GM19397 (cell line): Measurements from ENCODE around the gene RTN4.

Source experiments
- ATAC-seq: cut with Tn5 transposase; IDR thresholded peaks from one replicate; pipeline ENCODE4 v1.9.1; 2021; ENCODE audit warnings: mild to moderate bottlenecking, moderate library complexity; ENCODE audit not compliant: unreplicated experiment

The RTN4 gene

DNA sequence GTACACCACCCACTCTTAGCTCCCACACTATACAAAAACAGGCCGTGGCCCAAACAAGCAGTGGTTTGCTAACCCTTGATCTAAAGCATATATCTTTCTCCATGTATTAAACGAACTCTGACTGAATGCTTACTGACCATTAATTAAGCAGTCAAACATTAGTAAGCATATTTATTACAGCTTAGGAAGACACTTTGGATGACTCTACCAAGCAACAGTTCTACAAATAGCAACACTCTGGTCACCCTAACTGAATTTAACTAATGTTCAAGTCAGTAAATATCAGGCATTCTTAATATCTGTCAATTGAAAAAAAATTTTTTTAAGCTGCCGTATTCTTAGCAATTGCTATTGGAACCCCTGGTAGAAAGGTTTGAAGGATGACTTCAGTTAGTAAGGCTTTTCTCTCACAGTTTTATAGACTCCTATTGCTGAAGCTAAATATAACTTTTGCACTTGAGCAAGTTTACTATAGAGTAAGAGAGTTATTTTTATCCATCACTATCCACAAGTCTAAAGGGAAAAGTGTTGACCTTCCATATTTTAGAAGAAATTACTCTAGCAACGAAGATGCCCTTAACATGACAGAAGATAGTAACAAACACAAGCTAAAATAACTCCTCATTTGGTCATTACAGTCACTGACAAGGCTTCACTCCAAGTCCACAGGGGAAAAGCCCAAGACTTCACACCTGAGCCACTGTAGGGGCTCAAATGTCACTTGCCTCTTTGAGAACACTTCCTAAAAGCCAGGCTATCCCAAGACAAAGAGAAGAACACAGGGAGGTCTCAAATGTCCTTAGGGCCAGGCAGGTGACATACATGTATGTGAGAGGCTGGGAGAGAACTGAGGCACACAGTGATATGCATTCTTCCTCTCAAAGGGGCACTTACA, 74.4 kb downstream of the RTN4 start:
- ATAC-seq = no peak

DNA sequence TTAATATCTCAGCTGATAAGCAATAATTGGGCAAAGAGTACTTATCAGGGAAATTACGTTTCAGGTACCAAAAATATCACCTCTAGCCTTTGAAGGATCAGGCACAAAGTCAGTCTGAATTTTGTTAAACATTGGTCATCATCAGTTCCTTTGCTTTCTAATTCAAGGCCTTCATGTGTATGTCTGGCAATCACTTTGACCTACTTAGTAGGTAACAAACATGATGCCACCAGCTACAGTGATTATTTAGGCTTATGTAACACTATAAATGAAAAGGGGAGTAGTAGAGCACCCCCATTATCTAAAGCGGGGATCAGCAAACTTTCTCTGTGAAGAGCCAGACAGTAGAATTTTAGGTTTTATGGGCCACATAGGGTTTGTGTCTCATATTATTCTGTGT, 75.1 kb downstream of the RTN4 start:
- no peak for ATAC-seq

DNA sequence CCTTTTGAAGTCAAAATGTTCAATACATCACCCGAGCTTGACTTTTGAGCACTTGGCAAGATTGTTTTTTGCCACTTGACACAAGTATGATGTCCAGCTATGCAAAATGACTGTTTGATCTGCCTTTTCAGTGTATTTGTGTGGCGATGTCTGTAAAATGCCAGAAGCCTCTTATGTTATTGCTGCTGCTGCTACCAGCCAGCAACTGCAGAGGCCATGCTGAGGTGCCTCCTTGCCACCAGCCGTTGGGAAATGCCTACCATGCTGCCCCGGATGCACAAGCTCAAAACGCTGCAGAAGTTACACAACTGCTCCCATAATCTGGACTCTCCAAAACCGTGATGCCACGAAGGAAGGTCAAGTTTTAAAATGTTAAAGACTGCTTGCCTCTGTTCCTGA, 80.3 kb downstream of the RTN4 start:
- no peak for ATAC-seq

DNA sequence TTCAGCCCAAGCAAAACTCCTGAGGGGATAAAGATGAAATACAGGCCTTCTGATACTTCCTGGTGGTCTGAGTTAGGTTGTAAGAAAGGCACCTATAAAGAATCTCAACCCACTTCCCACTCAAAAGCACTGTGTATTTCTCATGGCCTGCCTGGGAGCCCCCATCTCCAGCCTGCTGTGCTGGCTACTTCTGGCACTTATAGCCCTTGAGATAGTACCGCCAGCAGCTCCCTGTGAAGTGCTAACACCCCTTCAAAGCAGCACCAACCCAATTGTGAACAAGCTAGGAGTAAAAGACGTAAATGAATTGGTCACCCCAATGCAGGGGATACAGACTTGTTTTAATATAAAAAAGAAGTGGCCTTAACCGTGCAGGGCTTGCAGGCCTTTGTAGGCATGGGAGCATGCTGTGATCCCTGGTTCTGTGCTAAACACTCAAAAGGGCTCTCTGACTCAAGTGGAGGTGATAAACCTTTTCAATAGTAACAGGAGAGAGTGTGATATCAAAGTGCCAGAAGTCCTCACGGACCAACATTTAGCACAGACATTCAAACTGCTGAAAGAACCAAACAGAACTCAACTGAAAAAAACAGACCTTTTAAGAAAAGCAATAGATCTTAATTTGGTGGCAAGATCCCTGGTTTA, 80.8 kb downstream of the RTN4 start:
- ATAC-seq = no peak

DNA sequence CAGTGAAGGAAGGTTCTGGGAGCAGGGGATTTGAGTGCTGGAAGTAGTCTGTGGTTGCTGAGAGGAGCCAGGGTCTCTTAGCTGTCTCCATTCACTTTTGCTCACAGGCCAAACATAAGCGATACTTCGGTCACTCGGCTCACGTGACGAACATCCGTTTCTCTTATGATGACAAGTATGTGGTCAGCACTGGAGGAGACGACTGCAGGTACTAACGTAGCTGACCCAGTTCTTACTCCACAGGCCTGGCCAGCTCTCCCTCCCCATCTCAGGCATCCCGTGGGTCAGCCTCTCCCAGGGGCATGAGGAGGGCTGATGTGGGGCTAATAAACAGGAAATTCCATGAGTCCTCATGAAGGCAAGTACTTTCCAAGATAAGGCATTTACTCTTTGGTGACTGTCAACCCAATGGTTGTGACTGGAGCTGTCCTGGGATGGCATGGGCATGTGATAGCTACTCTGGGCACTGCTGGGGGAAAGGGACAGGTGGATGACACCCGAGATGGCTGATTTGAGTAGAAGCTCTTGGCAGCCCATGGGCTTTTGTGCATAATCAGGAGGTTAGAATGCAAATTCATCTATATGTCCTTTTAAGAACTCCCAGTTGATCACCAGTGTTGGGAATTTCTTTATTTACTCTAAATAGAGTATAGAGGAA, 81.6 kb downstream of the RTN4 start:
- ATAC-seq = no peak

DNA sequence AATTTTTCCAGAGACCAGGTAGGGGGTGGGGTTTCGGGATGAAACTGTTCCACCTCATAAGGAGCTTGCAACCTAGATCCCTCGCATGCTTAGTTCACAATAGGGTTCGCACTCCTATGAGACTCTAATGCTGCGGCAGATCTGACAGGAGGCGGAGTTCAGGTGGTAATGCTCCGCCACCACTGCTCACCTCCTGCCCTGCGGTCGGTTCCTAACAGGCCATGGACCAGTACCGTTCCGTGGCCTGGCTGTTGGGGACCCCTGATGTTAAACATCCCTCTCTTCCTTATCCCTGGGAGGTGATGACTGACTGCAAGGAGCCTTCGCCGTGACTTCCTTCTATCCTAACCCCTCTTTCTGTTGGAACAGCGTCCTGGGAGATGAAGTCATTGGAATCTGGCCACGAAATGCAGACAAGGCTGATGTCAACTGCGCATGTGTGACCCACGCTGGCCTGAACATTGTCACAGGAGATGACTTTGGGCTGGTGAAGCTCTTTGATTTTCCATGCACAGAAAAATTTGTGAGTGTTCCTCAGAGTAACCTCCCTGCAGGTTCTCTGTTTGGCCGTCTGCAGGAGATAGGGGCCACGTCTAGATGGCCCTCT, 82.4 kb downstream of the RTN4 start:
- no peak for ATAC-seq

DNA sequence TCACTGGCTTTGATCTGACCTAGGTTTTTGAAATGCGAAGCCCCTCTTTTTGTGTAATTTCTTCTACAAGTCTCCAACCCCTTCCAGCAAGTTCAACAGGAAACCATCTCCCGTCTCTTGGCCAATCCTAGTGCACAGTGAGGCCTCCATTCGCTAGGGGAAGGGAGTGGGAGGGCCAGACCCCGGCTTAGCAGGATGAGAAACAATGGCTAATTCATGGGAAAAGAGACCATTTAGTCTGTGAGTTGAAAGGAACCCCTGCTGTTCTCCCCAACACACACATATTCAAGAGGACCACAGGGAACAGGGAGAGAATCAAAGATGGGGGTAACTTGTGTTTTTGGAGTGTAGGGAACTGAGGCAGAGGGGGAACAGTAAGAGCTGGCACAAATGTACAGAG, 83.0 kb downstream of the RTN4 start:
- no peak for ATAC-seq

DNA sequence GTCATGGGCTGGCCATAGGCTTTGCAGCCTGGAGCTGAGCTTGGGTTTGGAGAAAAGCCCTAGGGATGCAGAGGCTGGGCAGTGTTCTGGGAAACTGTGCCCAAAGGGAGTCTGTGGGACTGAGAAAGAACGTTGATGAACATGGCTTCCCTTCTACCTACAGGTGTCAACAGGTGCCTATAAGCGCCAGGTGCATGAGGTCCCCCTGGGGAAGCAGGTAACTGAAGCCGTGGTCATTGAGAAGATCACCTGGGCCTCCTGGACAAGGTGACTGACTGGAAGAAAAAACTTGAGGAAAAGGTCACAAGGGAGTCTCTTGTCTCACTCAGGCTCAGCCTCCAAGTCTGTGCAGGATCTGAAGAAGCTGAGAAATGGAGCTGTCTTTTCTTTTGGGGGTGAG, 83.4 kb downstream of the RTN4 start:
- no peak for ATAC-seq

DNA sequence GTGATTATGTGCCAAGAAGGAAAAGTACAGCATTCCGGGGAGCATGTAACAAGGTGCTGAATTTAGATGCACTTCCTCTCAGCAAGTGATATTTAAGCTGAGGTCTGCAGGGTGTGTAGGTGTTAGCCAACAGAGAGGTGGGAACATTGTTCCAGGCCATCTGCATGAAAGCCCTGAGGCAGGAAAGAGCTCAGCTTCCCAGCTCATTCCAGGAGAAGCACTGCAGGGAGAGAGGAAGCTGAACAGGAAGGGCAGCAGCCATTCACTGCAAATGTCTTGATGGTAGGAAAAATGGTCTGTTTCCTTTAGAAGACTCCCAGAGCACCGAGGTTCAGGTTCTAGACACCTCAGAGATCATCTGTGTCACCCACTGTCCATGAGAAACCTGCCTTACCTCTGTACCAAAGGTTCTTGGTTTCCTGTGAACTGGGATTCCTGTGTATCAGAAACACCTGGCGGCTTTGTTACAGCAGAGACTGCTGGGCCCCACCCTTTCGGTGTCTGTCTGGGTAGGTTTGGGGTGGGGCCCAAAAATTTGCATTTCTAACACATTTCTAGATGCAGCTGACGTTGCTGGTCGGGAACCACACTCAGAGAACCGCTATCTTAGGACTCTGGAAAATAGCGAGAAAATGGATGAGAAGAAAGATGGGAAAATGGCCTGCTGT, 84.0 kb downstream of the RTN4 start:
- no peak for ATAC-seq

DNA sequence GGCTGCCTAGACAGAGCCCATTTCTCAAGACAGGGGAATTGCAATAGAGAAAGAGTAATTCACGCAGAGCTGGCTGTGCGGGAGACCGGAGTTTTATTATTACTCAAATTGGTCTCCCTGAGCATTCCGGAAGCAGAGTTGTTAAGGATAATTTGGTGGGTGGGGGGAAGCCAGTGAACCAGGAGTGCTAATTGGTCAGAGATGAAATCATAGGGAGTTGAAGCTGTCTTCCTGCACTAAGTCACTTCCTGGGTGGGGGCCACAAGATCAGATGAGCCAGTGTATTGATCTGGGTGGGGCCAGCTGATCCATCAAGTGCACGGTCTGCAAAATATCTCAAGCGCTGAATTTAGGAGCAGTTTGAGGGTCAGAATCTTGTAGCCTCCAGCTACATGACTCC, 84.8 kb downstream of the RTN4 start:
- ATAC-seq = no peak

DNA sequence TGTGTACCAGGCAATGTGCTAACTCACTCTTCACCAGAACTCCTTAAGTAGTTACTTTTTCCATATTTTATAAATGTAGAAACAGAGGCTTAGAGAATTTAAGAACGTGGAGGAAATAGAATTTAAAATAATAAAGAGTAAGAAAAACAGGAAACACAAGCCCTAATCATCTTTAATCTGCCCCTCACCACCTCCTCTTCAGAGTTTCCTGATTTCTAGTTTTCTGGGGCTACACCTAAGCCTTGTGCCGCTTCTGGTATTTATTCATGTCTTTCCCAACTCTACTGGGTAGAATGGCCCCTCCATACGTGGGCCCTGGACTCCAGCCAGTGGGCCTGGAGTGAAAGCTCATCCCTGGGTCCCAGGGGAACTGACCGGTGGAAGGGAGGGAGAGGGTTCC, 85.4 kb downstream of the RTN4 start:
- no peak for ATAC-seq

DNA sequence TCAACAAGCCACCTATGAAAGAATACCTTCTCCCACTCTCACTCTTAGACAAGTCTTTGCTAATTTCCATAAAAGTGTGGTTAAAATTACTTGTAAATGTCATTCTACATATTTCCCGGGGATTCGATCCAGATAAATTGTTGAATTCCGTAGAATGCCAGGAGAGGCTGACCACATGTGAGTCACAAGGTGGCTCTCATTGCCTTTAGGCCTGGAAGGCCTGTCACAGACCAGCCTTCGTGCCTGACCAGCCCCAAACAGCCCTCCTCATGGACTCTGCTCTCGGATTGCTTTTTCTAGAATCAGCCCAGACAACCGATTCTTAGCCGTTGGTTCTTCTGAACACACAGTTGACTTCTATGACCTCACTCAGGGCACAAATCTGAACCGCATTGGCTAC, 86.0 kb downstream of the RTN4 start:
- ATAC-seq = no peak

DNA sequence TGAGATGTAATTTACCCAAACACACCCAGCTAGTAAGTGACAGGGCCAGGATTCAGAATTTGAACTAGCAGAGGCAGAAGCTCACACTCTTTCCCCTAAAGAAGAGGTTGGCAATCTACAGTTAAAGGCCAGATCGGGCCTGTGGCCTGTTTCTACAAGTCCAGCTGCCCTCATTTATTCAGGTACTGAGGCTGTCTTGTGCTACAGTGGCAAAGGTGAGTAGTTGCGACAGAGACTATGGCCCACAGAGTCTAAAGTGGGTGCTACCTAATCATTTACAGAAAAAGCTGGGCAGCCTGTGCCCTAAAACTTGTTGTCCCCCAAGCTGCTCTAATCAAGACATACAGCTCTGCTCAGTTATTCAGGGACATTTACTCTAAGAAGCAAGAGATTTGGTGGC, 86.8 kb downstream of the RTN4 start:
- ATAC-seq = no peak

DNA sequence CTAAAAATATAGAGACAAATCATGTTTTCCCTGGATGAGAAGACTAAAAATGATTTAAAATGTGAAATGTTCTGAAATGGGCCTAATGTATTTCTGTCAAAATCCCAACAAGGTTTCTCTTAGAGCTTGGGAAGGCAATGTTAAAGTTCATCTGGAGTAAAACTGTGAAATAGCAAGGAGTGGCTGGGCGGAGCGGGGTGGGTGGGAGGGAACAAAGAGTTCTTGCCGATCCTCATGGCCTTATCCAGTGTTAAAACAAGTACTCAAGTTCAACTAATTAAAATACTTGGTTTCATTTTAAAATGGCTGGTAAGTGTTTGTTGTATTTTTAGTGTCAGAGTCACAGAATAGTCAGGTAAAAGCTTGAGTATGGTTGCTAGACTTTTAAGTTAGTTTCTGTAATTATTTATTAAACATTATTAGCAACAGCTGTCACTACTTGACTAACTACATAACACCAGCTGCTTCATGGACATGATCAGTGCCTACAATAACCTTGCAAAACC, 87.3 kb downstream of the RTN4 start:
- ATAC-seq = no peak

DNA sequence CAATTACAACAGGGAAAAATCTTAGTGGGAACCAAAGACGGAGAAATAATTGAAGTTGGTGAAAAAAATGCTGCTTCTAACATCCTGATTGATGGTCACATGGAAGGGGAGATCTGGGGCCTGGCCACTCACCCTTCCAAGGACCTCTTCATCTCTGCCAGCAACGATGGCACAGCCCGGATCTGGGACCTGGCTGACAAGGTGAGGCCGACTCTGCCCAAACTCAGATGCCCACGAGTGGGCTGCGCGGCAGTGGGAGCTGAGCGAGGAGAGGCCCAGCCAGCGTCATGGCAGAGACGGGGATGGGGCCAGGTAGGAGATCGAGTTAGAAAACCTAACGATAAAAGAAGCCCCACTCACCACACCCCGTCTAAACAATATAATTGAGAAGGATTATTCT, 87.7 kb downstream of the RTN4 start:
- ATAC-seq = no peak

DNA sequence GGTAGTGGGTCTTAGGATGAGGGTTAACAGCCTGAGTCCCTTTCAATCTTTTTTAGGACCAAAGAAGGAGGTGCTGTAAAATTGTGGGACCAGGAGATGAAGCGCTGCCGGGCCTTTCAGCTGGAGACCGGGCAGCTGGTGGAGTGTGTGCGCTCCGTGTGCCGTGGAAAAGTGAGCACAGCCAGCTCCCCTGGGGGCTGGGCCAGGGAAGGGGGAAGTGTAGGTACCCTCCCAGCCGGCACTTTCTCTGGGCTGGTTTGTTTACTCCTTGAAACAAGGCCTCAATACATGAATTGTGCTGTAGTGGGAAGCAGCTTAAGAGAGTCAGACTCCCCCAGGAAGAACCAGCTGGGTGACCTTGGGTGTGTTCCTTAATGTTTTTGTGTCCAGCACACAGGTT, 90.1 kb downstream of the RTN4 start:
- no peak for ATAC-seq

DNA sequence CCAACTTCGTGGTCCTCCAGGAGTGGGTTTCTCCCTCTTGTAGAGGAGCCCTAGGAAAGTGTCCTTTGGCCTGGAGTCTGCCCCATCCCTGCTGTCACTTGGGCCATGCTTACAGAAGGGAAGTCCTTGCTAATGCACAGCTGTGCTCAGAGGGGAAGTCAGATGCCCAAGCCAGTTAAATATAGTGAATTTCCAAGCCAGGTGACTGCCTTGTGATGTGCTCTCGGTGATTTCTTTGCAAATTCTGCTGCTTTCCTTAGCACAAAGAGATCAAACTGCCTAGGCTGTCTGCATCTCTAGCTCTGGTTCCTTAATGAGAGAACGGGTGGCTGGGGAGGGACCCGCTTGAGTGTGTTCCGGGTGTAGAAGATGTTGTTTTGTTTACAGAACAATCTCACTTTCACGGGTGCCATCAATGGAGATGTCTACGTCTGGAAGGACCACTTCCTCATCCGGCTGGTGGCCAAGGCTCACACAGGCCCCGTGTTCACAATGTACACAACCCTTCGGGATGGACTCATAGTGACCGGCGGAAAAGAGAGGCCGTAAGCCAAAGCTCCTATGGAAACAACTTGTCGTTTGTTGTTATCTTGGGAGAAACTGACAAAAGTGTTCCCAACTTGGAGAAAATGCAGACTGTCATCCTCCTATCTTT, 91.4 kb downstream of the RTN4 start:
- ATAC-seq = no peak

DNA sequence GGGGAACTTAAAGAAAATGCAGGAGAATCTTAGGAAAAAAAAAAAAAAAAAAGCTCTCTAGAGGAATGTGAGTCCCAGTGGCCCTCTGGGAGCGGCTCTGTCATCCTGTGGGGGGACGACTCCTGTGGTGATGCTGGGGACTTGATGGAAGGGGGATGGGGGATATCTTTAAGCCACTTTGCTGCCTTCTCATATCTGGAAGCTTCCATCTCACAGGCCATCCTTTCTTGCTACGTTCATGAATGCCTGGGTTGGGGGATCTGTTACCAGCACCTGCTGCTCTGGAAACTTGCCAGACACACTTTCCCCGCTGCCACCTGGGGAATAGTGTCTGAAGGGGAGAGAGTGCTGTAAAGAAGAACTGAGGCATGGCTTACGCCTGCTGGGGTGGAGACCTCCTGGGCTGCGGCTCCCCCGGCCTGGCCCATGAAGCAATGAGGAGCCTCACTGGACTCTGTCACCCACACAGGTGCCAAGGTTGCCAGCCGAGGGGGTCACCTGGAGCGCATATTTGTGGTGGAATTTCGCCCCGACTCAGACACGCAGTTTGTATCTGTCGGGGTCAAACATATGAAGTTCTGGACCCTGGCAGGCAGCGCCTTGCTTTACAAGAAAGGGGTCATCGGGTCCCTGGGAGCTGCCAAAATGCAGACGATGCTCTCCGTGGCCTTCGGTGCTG, 92.8 kb downstream of the RTN4 start:
- ATAC-seq = no peak

DNA sequence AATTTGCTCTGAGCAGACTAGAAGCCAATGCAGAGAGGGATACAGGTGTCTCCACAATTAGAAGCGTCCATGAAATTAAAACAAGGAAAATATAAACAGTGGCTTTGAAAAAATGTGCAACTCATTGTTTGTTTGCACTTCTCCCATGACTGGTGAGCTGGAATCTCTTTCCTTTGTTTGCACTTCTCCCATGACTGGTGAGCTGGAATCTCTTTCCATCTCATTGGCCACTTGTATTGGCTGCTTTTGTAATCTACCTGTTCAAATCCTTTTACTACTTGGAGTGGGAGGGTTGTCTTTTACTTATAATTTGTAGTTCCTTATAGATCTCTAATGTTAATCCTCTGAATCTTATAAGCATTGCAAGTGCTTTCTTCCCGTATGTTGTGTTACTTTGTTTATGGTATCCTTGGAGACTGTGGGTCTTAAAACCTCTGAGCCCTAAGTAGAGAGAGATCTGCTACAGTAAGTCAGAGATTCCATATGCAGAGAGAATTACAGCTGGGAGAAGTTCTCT, 94.1 kb downstream of the RTN4 start:
- no peak for ATAC-seq
